Esophagus muscularis mucosa (tissue), 3 donors: ENCODE measurements around the gene LRRFIP2.

Experiments
- CTCF ChIP-seq, 3 experiments: fragments of 200-600 bp in 2 of 3; fragments of 450-650 bp in 1 of 3; sonication (generic) in 2 of 3; IDR thresholded peaks; one replicate each; pipeline ENCODE4 v1.5.1; 2017 to 2019; ENCODE audit warnings: antibody characterized with exemption in 3 of 3, mild to moderate bottlenecking in 2 of 3, moderate library complexity in 1 of 3
- POLR2A ChIP-seq: fragments of 450-650 bp; IDR thresholded peaks from one replicate; pipeline ENCODE4 v1.6.1; 2017; ENCODE audit warnings: antibody characterized with exemption, moderate library complexity, mild to moderate bottlenecking, low read depth
- POLR2AphosphoS5 ChIP-seq, 2 donors: sonication (generic); formaldehyde crosslinking; IDR thresholded peaks; one replicate each; pipeline ENCODE4 v1.6.1; 2017; ENCODE audit warnings: antibody characterized with exemption in 2 of 2

DNA sequence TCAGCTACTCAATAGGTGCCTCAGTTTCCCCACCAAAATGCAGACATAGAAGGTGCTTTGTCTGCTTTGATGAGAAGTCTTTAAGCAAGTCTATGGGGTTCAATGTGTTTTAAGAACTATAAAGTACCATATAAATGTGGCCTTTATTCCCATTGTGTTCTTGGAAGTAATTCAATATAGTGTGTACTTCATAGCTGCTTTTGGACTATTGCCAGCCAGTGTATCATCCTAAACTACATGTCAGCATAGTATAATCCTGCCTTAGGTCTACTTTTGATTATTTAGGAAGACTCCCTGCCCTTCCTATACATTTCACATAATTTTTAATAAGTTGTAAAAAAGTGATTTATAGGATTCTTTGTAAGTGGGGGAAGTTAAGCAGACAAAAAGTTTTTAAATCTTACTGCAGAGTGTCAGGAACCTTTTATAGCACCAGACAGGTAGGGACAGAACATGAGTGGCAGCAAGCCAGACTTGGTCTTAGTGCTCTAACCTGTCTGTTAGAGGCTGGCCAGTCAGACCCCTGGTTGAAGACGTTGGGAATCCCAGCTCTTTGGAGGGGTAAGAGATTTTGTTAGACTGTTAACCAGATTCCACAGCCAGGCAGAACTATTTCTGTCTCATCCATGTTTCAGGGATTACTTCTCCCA, 132.7 kb downstream of the LRRFIP2 start:
- TF ChIP-seq CTCF (IDR thresholded peaks at IDR 0.05) (no peak), POLR2AphosphoS5 (IDR thresholded peaks at IDR 0.05) (no peak), POLR2A (no peak)
